GM21528 (cell line): ENCODE measurements around the gene EIF6.
A peak's percentile ranks its signal among the peaks of the same experiment; 100 is the strongest.

ENCODE experiments used
- ATAC-seq: cut with Tn5 transposase; IDR thresholded peaks from one replicate; pipeline ENCODE4 v1.9.1; 2021; ENCODE audit warnings: mild to moderate bottlenecking, moderate library complexity; ENCODE audit not compliant: unreplicated experiment, low FRiP score

The EIF6 gene

DNA sequence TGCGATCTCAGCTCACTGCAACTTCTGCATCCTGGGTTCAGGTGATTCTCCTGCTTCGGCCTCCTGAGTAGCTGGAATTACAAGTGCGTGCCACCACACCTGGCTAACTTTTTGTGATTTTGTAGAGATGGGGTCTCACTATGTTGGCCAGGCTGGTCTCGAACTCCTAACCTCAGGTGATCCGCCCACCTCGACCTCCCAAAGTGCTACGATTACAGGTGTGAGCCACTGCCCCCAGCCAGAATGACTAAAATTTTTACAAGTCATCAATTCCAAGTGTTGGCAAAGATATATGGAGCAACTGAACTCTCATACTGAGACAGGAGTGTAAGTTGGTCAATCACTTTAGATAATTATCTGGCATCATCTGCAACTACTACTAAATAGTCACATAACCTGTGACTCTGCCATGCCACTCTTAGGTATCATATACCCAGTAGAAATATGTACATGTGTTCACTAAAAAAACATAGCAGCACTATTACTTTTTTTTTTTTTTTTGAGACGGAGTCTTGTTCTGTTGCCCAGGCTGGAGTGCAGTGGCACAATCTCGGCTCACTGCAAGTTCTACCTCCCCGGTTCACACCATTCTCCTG lies 3.0 kb downstream of the EIF6 start:
- ATAC-seq, result no peak

DNA sequence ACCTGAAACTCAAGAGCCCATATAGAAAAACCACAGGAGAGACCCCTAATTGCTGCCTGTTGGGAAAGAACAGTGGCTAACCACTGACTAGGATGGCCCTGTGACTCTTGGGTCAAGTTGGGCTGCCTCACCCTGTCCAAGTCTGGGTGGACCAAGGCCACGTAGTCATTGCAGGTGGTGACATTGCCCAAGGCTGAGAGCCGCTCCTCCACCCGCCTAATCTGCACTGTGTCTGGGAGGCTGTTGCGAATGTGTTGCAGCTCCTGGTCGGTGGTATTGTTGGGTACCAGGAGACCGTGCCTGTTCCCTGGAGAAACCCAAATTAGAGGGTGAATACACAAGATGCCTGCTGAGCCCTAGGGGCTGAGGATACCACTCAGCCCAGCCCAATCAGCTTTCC lies 4.0 kb downstream of the EIF6 start:
- no peak for ATAC-seq

DNA sequence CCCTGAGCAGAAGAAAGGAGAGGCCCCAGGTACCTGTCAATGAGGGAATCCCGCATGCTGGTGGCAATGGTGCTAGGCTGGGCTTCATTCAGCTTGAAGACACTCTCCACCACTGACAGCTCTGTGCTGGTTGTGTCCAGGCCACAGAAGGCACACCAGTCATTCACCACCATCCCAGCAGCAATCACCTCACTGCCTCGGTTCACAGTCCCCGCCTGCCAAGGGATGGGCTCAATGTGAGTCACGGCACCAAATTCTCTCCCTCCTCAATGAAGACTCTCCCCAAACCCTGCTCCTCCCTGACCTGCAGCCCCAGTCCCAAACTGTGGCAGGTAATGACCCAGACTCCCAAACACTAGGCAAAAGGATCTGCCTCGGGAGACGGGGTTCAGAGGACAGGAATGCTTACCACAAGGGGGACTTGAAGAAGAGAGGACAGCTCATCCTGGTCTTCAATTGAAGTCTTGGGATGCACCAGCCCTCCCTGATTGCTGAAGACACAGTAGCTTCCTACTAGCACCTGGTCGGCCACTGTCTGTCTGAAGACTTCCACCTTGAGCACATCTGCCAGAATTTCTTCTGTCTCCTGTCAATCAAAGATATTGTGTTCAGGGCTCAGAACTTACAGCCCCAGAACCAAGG lies 4.9 kb downstream of the EIF6 start:
- ATAC-seq, result no peak

DNA sequence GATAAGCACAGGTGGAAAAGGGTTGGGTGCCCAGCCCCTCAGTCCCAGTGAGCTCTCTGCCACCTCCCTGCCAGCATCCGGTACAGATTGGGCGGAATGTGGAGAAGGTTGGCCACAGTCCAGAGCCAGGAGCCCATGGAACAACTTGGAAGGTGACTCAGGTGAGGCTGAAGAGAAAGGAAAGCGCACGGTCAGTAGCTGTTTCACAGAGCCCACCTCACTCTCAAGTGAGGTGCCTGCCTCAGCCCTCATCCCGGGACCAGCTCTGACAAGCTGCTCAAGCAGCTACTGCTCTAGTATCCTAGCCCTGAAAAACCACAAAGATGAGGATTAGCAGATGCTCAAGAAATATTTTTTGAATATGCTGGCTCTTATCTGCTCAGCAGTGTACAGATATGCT lies 5.5 kb downstream of the EIF6 start:
- no peak for ATAC-seq

DNA sequence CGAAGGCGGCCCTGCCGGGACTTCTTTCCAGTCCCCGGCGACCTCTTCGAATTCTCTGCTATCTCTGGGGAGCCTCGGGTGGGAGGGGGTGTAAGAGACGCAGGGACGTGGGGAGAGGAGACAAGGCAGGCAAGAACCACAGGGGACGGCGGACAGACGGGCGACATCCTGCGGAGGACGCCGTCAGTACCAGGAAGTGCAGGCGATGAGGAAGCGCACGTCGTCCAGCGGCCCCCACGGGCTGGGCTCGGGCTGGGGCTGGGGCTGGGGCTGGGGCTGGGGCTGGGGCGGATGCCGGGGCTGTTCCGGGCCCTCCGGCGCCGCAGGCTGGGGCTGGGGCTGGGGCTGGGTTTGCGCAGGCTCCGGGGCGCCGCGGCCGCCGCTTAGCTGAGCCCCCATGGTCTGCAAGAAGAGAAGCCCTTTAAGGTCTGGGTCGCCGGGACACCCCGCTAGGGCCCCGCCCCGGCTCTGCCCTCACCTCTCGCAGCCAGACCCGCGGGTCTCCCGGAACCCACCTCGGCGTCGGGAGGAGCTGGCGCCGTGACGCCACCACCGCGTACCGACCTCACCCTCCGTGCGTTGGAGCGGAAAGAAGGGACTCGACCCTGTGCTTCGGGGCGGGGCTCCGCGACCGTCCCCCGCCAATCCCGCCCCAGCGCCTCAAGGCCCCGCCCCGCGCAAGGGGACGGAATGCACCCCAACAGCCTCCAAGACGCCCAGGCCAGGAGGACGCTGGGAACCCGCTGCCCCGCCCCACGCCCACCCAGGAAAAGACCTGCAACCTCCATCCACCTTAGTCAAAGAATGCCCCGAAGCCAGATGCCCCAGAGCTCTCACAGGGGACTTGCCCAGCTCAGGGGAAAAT lies 6.8 kb downstream of the EIF6 start, which contains the start of gene MMP24OS:
Gene MMP24OS, minus strand, starts transcription at position 592 of the 865 bp plus-strand sequence. Its CDS starts 193 bp downstream, at position 399.
- peak; percentile 72 for ATAC-seq

DNA sequence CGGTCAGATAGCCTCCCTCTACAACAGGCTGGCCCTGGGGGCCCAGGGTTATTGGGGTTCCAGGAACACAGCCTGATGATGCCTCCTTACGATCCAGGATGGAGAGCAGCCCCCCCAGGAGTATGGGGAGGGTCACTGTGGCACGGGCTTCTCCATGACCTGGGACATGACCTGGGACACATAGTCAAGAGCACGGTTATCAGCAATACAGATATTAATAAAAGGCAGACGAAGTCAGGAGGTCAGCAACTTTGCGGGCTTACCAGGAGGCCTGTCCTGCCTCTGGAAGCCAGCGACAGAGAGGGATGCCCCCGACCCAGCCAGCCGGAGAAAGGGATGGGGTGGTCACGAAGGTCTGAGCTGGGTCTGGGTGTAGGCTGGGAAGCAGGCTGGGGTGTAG lies 7.4 kb downstream of the EIF6 start:
- peak; percentile 11 for ATAC-seq

DNA sequence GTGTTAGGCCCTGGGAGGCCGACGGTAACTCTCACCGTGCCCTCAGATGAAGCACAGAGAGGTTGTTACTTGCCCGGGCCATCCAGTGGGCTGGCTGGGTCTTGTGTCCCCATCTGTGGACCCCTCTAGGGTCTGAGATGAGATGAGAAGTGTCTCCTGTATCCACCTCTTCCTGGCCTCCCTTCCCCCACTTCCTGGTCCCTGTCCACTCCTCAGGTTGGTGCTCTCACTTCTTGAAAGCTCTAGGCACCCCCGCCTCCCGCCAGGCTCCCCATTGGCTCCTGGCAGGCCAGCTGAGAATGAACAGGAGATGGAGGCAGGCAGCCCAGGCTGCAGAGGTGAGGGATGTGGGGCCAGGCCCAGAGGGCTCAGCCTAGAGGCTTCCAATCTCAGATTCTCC lies 8.2 kb downstream of the EIF6 start:
- no peak for ATAC-seq

DNA sequence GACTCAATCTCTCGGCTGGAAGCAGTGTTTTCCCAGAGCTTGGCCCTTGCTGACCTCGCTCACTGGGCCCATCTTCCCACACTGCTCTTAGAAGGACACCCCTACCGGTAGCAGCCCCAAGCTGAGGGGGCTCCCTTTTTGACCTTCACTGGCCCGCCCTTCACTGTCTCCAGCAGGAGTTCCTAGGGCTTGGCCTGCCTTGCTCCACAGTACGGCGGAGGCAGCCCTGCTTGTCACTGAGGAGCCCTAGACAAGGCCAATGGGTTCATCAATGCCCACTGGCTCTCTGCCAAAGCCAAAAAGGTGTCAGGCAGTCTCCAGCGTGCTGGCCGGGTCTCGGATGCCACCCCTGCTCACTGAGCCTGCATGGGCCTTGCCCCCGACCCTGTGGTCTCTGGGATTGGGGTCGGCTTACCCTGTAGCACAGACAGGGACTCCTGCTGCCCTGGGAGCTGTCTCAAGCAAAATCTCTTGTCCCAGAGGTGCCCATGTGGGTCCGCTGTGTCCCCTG lies 8.8 kb downstream of the EIF6 start:
- ATAC-seq, result no peak

DNA sequence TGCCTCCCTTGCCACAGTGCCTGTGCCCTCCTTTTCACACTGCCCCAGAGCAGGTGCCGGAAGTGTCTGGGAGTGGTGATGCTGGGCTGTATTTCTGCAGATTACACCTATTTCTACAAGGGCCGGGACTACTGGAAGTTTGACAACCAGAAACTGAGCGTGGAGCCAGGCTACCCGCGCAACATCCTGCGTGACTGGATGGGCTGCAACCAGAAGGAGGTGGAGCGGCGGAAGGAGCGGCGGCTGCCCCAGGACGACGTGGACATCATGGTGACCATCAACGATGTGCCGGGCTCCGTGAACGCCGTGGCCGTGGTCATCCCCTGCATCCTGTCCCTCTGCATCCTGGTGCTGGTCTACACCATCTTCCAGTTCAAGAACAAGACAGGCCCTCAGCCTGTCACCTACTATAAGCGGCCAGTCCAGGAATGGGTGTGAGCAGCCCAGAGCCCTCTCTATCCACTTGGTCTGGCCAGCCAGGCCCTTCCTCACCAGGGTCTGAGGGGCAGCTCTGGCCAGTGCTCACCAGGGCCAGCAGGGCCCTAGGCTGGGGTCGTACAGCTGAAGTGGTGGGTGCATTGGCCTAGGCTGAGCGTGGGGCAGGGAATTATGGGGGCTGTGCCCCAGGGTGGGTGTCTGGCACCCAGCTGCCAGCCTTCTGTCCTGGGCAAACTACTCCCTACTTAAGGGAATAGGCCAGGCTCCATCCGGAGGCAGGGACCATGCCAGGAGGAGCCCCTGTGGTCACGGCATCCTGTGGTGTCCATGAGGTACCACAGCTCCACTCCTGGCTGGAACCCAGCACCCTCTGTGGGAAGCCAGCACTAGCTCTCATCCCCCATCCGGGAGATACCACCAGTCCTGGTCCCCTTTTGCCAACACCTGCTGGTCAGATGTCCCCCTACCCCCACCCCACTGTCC lies 10.1 kb downstream of the EIF6 start:
- no peak for ATAC-seq

DNA sequence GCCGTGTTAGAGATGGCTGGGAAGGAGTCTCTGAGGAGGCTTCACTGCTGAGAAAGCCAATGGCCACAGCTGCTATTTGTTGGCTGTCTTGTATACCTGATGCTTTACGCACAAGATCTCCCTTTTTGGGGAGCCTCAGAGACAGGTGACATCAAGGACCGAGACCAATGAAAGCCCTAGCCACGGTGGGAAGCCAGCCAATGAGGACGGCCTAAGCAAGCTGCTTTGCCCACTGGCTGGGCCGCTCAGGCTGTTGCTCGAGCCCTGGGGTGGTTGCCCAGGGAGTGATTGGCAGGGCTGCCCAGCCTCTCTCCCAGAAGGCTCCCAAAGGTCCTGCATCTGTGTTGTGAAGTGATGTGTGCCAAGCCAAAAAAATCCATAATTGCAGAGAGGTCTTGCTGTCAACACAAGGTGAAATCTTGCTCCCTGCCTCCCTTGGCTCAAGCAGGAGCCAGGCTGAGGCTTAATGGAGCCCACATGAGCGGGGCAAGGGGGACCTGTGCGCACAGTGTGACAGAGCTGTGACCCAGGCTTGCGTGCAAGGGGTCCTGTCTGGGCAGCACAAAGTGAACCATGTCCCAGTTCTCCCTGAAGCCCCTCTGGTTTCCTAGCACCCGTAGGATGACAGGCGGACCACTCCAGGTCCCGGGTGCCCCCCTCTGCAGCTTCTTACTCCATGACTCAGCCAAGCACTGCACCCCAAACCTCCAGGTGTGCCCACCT lies 11.0 kb downstream of the EIF6 start:
- ATAC-seq, result no peak

DNA sequence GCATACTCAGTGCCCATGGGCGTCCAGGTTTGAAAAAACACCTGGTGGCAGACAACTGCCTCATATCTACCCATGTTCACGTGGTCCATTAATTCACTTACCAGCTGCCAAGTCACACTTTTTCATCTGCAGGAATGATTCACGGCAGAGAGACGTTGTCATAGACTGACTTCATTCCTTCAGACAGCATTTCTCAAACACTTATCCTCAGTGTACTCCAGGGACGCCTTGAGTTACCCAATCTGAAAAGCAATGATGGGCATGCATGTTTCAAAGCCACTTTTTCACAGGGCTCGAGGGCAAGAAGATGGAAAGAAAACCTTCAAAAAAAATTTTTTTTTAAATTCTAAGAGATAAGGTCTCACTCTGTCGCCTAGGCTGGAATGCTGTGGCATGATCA lies 12.7 kb downstream of the EIF6 start:
- no peak for ATAC-seq

DNA sequence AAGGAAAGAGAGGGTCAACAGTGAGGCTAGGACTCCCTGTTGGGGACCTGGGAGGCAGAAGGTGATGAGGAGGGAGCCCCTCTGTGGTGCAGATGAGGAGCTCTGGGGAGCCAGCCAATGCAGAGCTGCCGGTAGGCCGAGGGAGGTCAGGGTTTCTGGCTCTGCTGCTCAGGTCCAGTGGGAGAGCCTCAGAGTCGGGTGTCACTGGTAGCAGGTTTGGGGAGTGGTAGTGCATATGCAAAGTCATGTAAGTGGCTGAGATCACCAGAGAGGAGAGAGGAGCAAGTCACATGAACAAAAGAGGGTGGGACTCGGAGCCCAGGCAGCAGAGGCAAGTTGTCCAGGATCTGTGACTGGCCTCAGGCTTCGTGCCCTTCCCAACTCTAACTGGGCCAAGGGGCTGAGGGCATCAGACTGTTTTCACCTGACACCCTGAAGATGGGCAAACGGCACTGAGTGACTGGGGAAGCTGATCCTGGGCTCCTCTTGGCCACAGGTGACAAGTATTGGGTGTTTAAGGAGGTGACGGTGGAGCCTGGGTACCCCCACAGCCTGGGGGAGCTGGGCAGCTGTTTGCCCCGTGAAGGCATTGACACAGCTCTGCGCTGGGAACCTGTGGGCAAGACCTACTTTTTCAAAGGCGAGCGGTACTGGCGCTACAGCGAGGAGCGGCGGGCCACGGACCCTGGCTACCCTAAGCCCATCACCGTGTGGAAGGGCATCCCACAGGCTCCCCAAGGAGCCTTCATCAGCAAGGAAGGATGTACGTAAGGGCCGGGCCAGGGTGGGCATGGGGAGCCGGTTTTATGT lies 13.3 kb downstream of the EIF6 start:
- ATAC-seq, result no peak

DNA sequence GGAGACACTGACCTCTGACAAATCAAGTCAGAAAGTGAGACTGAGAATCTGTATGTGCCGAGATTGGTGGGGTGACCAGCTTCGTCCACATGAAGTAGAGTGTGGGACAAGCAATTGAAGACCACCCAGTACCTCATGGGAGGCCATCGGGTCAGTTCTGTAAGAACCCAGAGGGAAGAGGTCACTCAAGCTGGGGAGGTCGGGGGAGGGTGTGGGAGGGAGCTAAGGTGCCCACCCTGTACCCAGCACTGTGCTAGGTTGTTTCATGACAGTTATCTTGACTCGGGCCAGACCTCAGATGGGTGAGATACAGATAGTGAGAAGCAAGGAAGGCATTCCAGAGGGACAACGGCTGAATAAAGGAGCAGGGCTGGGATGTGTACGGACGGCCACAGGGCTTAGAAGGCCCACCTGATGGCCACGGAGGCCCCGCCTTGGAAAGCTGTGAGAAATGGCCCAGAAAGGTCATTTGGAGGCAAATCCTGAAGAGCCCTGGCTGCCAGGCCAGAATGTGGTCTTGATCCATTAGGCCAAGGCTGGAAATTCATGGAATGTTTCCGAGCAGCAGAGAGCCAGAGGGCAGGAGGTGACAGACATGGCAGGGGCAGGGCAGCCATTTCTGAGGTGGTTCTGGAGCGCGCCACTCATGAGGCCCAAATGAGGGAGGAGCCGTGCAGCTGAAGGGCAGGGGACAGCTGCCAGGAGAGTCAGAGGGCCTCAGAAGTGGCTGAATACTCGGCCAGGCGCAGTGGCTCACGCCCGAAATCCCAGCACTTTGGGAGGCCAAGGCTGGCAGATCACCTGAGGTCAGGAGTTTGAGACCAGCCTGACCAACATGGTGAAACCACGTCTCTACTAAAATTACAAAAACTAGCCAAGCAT lies 14.3 kb downstream of the EIF6 start:
- ATAC-seq, result no peak

DNA sequence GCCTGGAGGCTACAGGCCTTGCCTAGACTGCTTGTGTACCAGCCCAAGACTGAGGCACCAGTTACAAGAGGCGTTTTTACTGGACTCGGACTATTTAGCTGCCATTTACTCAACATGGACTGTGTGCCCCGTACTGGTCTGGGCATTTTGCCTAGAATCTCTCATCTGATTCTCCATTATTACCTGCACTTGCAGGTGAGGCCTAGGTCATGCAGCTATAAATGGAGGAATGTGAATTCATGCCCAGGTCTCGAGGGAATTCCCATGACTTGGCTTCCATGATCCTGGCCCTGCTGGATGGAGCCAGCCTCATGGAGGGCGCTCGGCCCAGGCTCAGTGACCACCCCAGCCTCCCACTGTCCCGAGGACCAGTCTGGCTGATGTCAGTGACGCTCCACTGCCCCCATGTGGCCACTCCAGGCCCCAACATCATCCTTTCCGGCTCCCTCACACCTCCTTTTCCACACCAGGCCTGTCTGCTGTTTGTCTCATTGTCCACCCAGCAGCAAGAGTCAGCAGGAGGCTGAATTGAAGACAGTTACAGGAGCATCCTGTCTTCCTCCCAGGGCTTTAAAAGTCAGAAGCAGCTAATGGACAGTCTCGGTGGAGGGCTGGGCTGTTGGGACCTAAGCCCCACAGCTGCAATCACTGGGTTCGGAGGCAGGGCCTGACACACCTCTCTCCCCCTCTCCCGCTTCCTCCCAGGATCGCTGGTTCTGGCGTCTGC lies 15.4 kb downstream of the EIF6 start:
- ATAC-seq, result no peak

DNA sequence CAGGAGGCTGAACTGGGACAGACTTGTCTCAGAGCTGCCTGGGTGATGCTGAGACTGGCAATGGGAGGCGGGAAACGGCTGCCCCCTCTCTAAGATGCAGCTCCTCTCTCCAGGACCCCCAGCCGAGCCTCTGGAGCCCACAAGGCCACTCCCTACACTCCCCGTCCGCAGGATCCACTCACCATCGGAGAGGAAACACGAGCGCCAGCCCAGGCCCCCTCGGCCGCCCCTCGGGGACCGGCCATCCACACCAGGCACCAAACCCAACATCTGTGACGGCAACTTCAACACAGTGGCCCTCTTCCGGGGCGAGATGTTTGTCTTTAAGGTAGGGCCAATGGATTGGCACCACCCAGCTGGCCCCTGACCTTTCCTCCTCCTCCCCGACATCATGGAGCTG lies 17.5 kb downstream of the EIF6 start:
- no peak for ATAC-seq

DNA sequence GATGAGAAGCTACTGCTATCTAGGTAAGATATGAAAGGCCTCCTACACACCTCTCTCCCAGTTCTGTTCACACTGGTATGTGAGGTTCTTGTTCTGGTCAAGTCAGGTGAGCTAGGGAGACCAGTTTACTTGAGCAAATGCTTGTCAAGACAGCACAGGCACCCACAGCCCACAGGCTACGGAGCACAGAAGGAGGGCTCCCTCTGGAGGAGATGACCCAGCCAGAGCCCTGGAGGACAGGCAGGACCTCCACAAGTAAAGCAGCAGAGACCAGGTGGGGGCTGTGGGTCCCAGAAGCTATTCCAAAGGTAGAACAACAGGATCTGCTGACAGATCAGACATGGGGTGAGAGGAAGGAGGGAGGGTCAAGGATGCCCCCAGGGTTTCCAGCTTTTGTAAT lies 19.8 kb downstream of the EIF6 start:
- ATAC-seq, result no peak
